Activated CD4-positive, alpha-beta T cell treated with anti-CD3 and anti-CD28 coated beads, Interleukin-2, amount 10 ng/mL, durations not matched to agents 24 days and 14 days (primary cell): ENCODE measurements around the gene LAX1. TPM values are rescaled to one million over a fixed set of nuclear protein-coding genes. Genes with fewer than 3 reads are reported as not detected.
"Not testable (repeated sequence)": the region's sequence is repeated elsewhere in the genome, so short reads cannot be mapped to it uniquely, and the experiment has no call there.

Experiments
- DNase-seq: peaks from one replicate; pipeline ENCODE4 v3.0.0; 2022
- H3K27ac Mint-ChIP-seq: one replicate; pipeline ENCODE4 v1.8.0; 2022; ENCODE audit warnings: mild to moderate bottlenecking, mixed read lengths
- H3K27me3 Mint-ChIP-seq: one replicate; pipeline ENCODE4 v1.8.0; 2022; ENCODE audit warnings: mixed read lengths
- H3K36me3 Mint-ChIP-seq: one replicate; pipeline ENCODE4 v1.8.0; 2022; ENCODE audit warnings: low read depth, mild to moderate bottlenecking, mixed read lengths
- H3K4me1 Mint-ChIP-seq: one replicate; pipeline ENCODE4 v1.8.0; 2021; ENCODE audit warnings: mixed read lengths
- H3K4me3 Mint-ChIP-seq: one replicate; pipeline ENCODE4 v1.8.0; 2022; ENCODE audit warnings: mild to moderate bottlenecking, moderate library complexity, mixed read lengths
- H3K9me3 Mint-ChIP-seq: one replicate; pipeline ENCODE4 v1.8.0; 2021; ENCODE audit warnings: mixed read lengths
- intact Hi-C: fragments of 100-400 bp; cut with micrococcal nuclease; formaldehyde crosslinking; loops from one replicate; pipeline ENCODE4 v1.15.1; 2023
- total RNA-seq: library from RNA; stranded (reverse); gene quantifications from 2 replicates; pipeline ENCODE4 v1.2.3, GENCODE V29; 2022

LAX1 gene
- 13.4 and 15.1 TPM in 2 replicates for total RNA-seq

- peaks cover 22% of the 10 kb centered on the region for H3K36me3 Mint-ChIP-seq
- H3K27me3 Mint-ChIP-seq: no peaks in the 10 kb centered on the region
- intact Hi-C loops: loop anchor here (1.0 to 10.0 kb wide), 6 partner anchors 11 to 490 kb away; partner anchors contain the start of genes ATP2B4, ZBED6 and ZC3H11A
- no peaks in the 10 kb centered on the region for H3K9me3 Mint-ChIP-seq
- peak; percentile 93 for DNase-seq
- H3K4me3 Mint-ChIP-seq: peak within 1 kb of the TSS; percentile 89
- peaks cover 39% of the 10 kb centered on the region for H3K4me1 Mint-ChIP-seq
- H3K27ac Mint-ChIP-seq: peak within 1 kb of the TSS; percentile 99
These were observed at the start of gene LAX1 for GRCh38 chr1:203765029-203765837. TSS of gene LAX1 (plus strand) at chr1:203765183. CDS start at chr1:203765566, 383 bp downstream.

GRCh38 chr1:203717120-203717519 is 47.9 kb upstream of the LAX1 start:
- Mint-ChIP-seq H3K9me3 (no peaks in the 10 kb centered on the region), H3K4me1 (no peaks in the 10 kb centered on the region), H3K27ac (no peak overlapping the region), H3K27me3 (no peaks in the 10 kb centered on the region), H3K4me3 (no peak overlapping the region), H3K36me3 (peaks cover 44% of the 10 kb centered on the region)
- intact Hi-C loops: no loop called here
- DNase-seq: no peak

GRCh38 chr1:203720242-203720641 is 44.7 kb upstream of the LAX1 start:
- H3K4me1 Mint-ChIP-seq: no peaks in the 10 kb centered on the region
- no peak for DNase-seq
- H3K9me3 Mint-ChIP-seq: no peaks in the 10 kb centered on the region
- H3K36me3 Mint-ChIP-seq: peaks cover 46% of the 10 kb centered on the region
- no peak overlapping the region for H3K27ac Mint-ChIP-seq
- no peak overlapping the region for H3K4me3 Mint-ChIP-seq
- H3K27me3 Mint-ChIP-seq: no peaks in the 10 kb centered on the region
- intact Hi-C loops: no loop called here

DNA sequence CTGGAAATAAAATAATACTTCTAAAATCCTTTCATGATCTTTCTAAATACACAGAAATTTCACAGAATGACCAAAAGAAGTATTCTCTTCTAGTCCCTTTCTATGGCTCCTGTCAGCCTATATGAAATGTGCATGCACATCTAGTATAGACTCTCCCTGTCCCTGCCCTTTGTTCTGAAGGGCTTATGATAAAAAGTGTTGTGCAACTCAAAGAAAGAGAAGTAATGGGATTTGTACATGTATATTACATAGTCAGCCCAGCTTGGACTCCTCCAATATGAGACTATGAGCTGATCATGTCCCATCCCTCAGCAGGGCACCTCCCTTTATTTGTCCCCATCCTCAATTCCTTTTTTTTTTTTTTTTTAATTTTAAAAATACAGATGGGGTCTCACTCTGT is 42.1 kb upstream of the LAX1 start:
- intact Hi-C loops: no loop called here
- Mint-ChIP-seq H3K27ac (no peak overlapping the region), H3K4me1 (no peaks in the 10 kb centered on the region), H3K4me3 (no peak overlapping the region), H3K36me3 (peaks cover 61% of the 10 kb centered on the region), H3K9me3 (no peaks in the 10 kb centered on the region), H3K27me3 (no peaks in the 10 kb centered on the region)
- DNase-seq: no peak

GRCh38 chr1:203726417-203726867 is 38.5 kb upstream of the LAX1 start:
- Mint-ChIP-seq H3K4me1 (no peaks in the 10 kb centered on the region), H3K9me3 (no peaks in the 10 kb centered on the region), H3K36me3 (peaks cover 57% of the 10 kb centered on the region), H3K27ac (no peak overlapping the region), H3K27me3 (no peaks in the 10 kb centered on the region), H3K4me3 (no peak overlapping the region)
- intact Hi-C loops: no loop called here
- DNase-seq: no peak

DNA sequence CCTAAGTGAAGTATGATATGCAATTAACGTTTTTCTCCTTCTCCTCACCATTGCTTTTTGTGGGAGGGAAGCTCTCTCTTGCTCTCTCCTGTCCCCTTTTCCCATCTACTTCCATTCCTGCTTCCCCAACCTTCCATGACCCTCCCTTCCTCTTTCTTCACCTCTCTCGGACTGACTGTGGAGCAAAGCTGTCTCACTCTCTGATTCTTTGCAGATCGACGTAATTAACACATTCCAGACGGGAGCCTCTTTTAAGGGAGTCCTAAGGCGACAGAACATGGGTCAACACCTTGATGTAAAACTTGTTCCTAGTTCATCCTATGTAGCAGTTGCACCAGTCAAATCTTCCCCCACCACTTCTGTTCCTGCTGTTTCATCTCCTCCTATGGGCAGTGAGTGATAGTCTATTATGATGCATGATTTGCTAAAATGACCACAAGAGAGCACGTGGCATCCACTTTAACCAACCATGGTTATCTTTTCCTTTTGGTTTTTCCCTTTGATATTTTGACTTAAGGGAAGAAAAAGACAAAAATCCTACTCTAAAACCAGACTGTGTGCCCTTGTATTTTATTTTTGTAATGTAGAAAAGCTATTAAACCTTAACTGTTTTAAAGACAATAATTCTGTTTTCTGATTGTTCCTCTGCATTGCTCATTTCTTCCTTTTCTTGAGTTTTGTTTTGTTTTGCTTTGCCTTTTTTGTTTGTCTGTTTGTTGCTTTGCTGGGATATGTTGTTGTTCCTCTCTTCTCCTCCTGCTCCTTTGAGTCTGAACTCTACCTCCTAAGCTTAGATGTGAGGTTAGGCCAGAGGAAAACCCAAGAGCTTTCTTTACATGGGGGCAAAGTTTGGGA is 31.7 kb upstream of the LAX1 start:
- no peaks in the 10 kb centered on the region for H3K27me3 Mint-ChIP-seq
- no peak overlapping the region for H3K4me3 Mint-ChIP-seq
- intact Hi-C loops: no loop called here
- H3K36me3 Mint-ChIP-seq: peaks cover 49% of the 10 kb centered on the region
- H3K9me3 Mint-ChIP-seq: no peaks in the 10 kb centered on the region
- H3K27ac Mint-ChIP-seq: peak overlapping the region; percentile 54
- no peak for DNase-seq
- peaks cover 2% of the 10 kb centered on the region for H3K4me1 Mint-ChIP-seq

- Mint-ChIP-seq H3K36me3 (peaks cover 59% of the 10 kb centered on the region), H3K4me3 (no peak overlapping the region), H3K27me3 (no peaks in the 10 kb centered on the region), H3K4me1 (peaks cover 21% of the 10 kb centered on the region), H3K27ac (no peak overlapping the region), H3K9me3 (no peaks in the 10 kb centered on the region)
- intact Hi-C loops: no loop called here
- no peak for DNase-seq
These were observed 22.5 kb upstream of the LAX1 start for GRCh38 chr1:203742436-203742835.

DNA sequence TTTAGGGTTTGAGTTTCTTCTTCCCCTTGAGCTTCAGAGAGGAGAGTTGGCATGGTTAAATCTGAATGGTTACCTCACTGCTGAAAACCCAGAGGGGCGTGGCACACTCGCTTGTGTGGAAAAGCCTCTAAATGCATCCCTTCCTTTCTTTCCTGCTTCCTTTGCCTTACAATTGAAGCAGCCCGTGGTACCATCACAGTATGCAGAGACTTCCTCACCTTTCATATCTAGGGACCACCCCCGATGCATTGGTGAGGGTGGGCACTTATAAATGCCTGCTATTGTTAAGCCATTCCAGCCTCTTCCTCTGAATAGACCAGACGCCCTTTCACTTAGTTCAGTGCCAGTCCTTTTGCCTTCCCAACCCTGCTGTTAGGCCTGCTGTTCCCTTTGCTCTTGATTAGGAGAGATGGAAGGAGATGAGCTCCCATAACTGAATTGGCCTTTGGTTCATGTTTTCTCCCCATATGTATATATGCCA is 21.9 kb upstream of the LAX1 start:
- intact Hi-C loops: no loop called here
- no peaks in the 10 kb centered on the region for H3K27me3 Mint-ChIP-seq
- no peak overlapping the region for H3K27ac Mint-ChIP-seq
- no peak overlapping the region for H3K4me3 Mint-ChIP-seq
- DNase-seq: no peak
- H3K9me3 Mint-ChIP-seq: no peaks in the 10 kb centered on the region
- H3K36me3 Mint-ChIP-seq: peaks cover 54% of the 10 kb centered on the region
- peaks cover 21% of the 10 kb centered on the region for H3K4me1 Mint-ChIP-seq

DNA sequence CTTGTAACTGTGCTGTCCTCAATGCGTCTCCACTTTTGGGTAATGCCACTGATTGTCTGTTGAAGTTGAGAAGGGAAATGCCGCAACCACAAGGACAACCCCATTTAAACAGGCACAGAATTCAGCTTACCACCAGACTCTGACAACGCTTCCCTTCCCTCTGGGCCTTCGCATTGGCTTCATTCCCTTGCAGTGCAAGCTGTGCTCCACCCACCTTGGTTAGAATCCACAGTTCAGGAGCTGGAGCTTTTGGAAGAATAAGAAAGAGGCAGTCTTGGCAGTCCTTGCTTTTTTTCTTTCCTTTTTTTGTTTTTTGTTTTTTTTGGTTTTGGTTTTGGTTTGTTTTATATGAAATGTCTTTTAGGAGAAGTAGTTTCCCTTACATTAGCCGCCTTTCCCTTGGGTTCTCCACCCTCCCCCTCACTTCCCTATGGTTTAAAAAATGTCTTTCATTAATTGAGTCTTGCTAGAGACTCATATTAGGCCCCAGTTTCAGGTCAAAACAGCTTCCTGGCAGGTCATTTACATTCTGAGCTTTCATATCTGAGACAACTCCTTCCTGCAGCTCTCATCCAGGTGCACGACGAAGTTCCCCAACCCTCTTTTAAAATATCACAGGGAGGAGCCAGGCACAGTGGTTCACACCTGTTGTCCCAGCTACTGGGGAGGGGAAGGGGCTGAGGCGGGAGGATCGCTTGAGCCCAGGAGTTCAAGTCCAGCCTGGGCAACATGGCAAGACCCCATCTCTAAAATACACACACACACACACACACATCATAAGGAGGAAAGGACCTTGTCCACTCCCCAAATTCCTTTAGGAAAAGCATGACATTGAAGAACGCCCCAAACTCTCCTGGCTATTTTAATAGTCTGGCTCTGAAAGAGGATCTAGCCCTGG is 20.7 kb upstream of the LAX1 start:
- Mint-ChIP-seq H3K27ac (peak overlapping the region; percentile 85), H3K9me3 (no peaks in the 10 kb centered on the region), H3K4me3 (peak overlapping the region; percentile 65), H3K36me3 (peaks cover 47% of the 10 kb centered on the region), H3K27me3 (no peaks in the 10 kb centered on the region), H3K4me1 (peaks cover 21% of the 10 kb centered on the region)
- peak; percentile 80 for DNase-seq
- intact Hi-C loops: loop anchor here (1.0 kb wide), 1 partner anchor 21 kb away; the partner anchor contains the start of gene LAX1

DNA sequence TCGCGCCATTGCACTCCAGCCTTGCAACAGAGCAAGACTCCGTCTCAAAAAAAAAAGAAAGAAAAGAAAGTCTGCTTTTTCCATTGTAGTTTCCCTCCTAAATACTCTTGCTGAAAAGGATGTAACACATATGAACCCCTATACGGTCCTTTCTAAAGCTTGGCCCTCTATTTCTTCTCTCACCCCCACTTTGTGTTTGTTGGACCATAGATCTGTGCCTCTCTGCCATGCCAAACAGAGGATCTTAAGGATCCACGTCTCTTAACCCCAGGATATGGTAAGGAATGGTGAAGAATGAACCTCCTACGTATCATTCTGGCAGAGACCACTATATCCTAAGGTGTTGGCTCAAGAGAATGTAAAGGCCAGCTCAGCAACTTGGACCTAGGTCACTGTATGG is 18.7 kb upstream of the LAX1 start:
- Mint-ChIP-seq H3K36me3 (peaks cover 28% of the 10 kb centered on the region), H3K4me3 (no peak overlapping the region), H3K4me1 (peaks cover 21% of the 10 kb centered on the region), H3K27ac (no peak overlapping the region), H3K27me3 (no peaks in the 10 kb centered on the region), H3K9me3 (no peaks in the 10 kb centered on the region)
- intact Hi-C loops: no loop called here
- no peak for DNase-seq

DNA sequence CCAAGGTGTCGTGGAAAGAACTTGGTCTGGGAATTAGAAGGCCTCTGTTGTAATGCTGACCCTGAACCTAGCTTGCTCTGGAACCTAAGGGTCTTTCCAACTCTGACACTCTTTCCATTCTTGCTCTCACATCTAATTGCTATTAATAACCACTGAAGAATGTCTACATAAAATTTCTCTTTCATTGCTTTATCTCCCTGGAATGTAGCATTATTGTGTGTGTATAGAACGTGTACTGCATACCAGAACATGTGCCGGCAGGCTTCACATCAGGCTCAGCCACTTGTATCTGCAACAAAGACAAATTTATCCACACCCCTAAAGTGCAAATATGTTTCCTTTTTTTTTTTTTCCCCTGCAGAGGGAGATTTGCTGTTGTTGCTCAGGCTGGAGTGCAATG is 13.9 kb upstream of the LAX1 start:
- Mint-ChIP-seq H3K27ac (no peak overlapping the region), H3K27me3 (no peaks in the 10 kb centered on the region), H3K36me3 (peaks cover 4% of the 10 kb centered on the region), H3K9me3 (no peaks in the 10 kb centered on the region), H3K4me1 (peaks cover 19% of the 10 kb centered on the region), H3K4me3 (no peak overlapping the region)
- DNase-seq: no peak
- intact Hi-C loops: no loop called here

GRCh38 chr1:203751618-203752361 is 13.2 kb upstream of the LAX1 start:
- H3K27ac Mint-ChIP-seq, H3K27me3 Mint-ChIP-seq, H3K36me3 Mint-ChIP-seq, H3K9me3 Mint-ChIP-seq, DNase-seq, intact Hi-C loops, H3K4me3 Mint-ChIP-seq: not testable (repeated sequence)
- H3K4me1 Mint-ChIP-seq: peaks cover 23% of the 10 kb centered on the region
